K562 (cell line): Measurements from ENCODE around the gene DALRD3. TPM values are rescaled to one million over a fixed set of nuclear protein-coding genes. Genes with fewer than 3 reads are reported as not detected.
A peak's percentile ranks its signal among the peaks of the same experiment; 100 is the strongest.

Experiments used
- ASH1L ChIP-seq: fragments of 450-650 bp; IDR thresholded peaks from 2 replicates; pipeline ENCODE4 v1.6.1; 2018; ENCODE audit warnings: borderline replicate concordance, mild to moderate bottlenecking, low read depth; ENCODE audit not compliant: partially characterized antibody
- CHCHD3 ChIP-seq: fragments of 250-450 bp; sonication (Bioruptor Pico); IDR thresholded peaks from 2 replicates; pipeline ENCODE4 v2.1.2; 2022; ENCODE audit warnings: mild to moderate bottlenecking
- CHD4 ChIP-seq: fragments of 200-600 bp; sonication (generic); IDR thresholded peaks from 3 replicates; pipeline ENCODE4 v1.6.1; 2012; ENCODE audit warnings: low read depth, mild to moderate bottlenecking, mixed read lengths, low read length, inconsistent platforms; ENCODE audit not compliant: insufficient read depth, insufficient replicate concordance, poor library complexity, severe bottlenecking
- DPF2 ChIP-seq: fragments of 450-650 bp; IDR thresholded peaks from 2 replicates; pipeline ENCODE4 v1.6.1; 2016
- GABPB2 ChIP-seq: fragments of 250-450 bp; sonication (Bioruptor Pico); conservative IDR thresholded peaks from 2 replicates; pipeline ENCODE4 v1.5.1; 2021; ENCODE audit warnings: mild to moderate bottlenecking
- GTF2E2 ChIP-seq: fragments of 200-800 bp; sonication (Bioruptor generic); IDR thresholded peaks from 2 replicates; pipeline ENCODE4 v1.6.1; 2016; ENCODE audit warnings: missing genetic modification characterization, missing compliant biosample characterization
- HCFC1 ChIP-seq: IDR thresholded peaks from 2 replicates; pipeline ENCODE4 v1.6.1; 2012; ENCODE audit warnings: low read depth, low read length, improper control_type of control experiment
- MTF1 ChIP-seq: fragments of 250-450 bp; sonication (Bioruptor Pico); IDR thresholded peaks from 2 replicates; pipeline ENCODE4 v1.9.0; 2021; ENCODE audit warnings: moderate library complexity, mild to moderate bottlenecking, inconsistent platforms, borderline replicate concordance
- NCOA2 ChIP-seq, 2 experiments: fragments of 450-650 bp; IDR thresholded peaks; 2 replicates each; pipeline ENCODE4 v1.6.1; 2018; ENCODE audit warnings: mild to moderate bottlenecking in 2 of 2, moderate library complexity in 1 of 2; ENCODE audit not compliant: partially characterized antibody in 2 of 2
- PHF20 ChIP-seq: fragments of 450-650 bp; IDR thresholded peaks from 2 replicates; pipeline ENCODE4 v1.6.1; 2018; ENCODE audit not compliant: partially characterized antibody
- SMAD1 ChIP-seq: fragments of 150-350 bp; IDR thresholded peaks from 2 replicates; pipeline ENCODE4 v1.6.1; 2014; ENCODE audit warnings: low read length, low read depth; ENCODE audit not compliant: partially characterized antibody
- TEAD1 ChIP-seq, 2 experiments: fragments of 450-650 bp in 1 of 2; sonication (generic) in 1 of 2; formaldehyde crosslinking; IDR thresholded peaks; 2 replicates each; pipeline versions ENCODE4 v1.4.0 to v1.8.0; 2020 to 2022; ENCODE audit warnings: mild to moderate bottlenecking in 2 of 2, missing genetic modification reagents in 1 of 2
- TEAD4 ChIP-seq, 2 experiments: sonication (generic) in 1 of 2; formaldehyde crosslinking in 1 of 2; IDR thresholded peaks; 2 replicates each; pipeline versions ENCODE4 v1.6.1 to v1.8.0; 2012 to 2022; ENCODE audit warnings: borderline replicate concordance in 1 of 2, inconsistent platforms in 1 of 2, low read length in 1 of 2, mild to moderate bottlenecking in 1 of 2, missing genetic modification reagents in 1 of 2
- XRCC4 ChIP-seq: IDR thresholded peaks from one replicate; pipeline ENCODE4 v1.6.1; 2011; ENCODE audit not compliant: insufficient read depth, insufficient read length; ENCODE audit errors: extremely low read depth
- XRCC5 ChIP-seq: fragments of 200-400 bp; formaldehyde crosslinking; IDR thresholded peaks from 2 replicates; pipeline ENCODE4 v1.6.1; 2017; ENCODE audit warnings: low read depth, mild to moderate bottlenecking, low read length
- ZNF134 ChIP-seq: fragments of 250-450 bp; sonication (Bioruptor Pico); conservative IDR thresholded peaks from 2 replicates; pipeline ENCODE4 v1.4.0; 2020
- ZNF431 ChIP-seq: sonication (generic); formaldehyde crosslinking; IDR thresholded peaks from 2 replicates; pipeline ENCODE4 v1.8.0; 2022; ENCODE audit warnings: mild to moderate bottlenecking, missing genetic modification reagents
- ZNF76 ChIP-seq: fragments of 250-450 bp; sonication (Bioruptor Pico); IDR thresholded peaks from 2 replicates; pipeline ENCODE4 v1.4.0; 2020; ENCODE audit warnings: mild to moderate bottlenecking, moderate library complexity, borderline replicate concordance
- ZSCAN29 ChIP-seq: fragments of 450-650 bp; IDR thresholded peaks from 2 replicates; pipeline ENCODE4 v1.6.1; 2017
- ZZZ3 ChIP-seq: fragments of 450-650 bp; IDR thresholded peaks from 2 replicates; pipeline ENCODE4 v1.6.1; 2016; ENCODE audit warnings: antibody characterized with exemption, mild to moderate bottlenecking, moderate library complexity
- polyA plus RNA-seq, 8 experiments: library from polyadenylated mRNA; depleted of rRNA in 4 of 8; stranded (reverse) in 5 of 8; unstranded in 3 of 8; fragments of >200 nt; fragmentation: Nextera tagmentation in 2 of 8; fragmentation: Illumina TruSeq in 1 of 8; extraction: Ambion mirVana in 2 of 8; extraction: Trizol in 1 of 8; gene quantifications; 2 replicates each; pipeline versions ENCODE4 v1.2.1 to v1.2.3, GENCODE V29; 2011 to 2014; ENCODE audit warnings: inconsistent platforms in 1 of 8, missing spikeins in 1 of 8
- total RNA-seq, 7 experiments: library from RNA; depleted of rRNA in 6 of 7; stranded (reverse); fragments of >200 nt in 6 of 7; fragmentation: Illumina TruSeq in 2 of 7; extraction: Trizol in 2 of 7; gene quantifications; 2 replicates each; pipeline versions ENCODE4 v1.2.1 to v1.2.3, GENCODE V29; 2011 to 2021; ENCODE audit warnings: low replicate concordance in 1 of 7
- TF ChIP-seq, protein P1 (sequence below): fragments of 250-450 bp; sonication (Bioruptor Pico); IDR thresholded peaks from 2 replicates; pipeline ENCODE4 v1.9.0; 2021; ENCODE audit warnings: mild to moderate bottlenecking
- TF ChIP-seq, protein P2 (sequence below): fragments of 250-450 bp; sonication (Bioruptor Pico); IDR thresholded peaks from 2 replicates; pipeline ENCODE4 v1.5.0; 2021
- TF ChIP-seq, protein P3 (sequence below): IDR thresholded peaks from 3 replicates; pipeline ENCODE4 v1.6.1; 2011; ENCODE audit warnings: borderline replicate concordance, mild to moderate bottlenecking; ENCODE audit not compliant: insufficient read length, insufficient read depth
- TF ChIP-seq, protein P4 (sequence below): fragments of 250-450 bp; sonication (Bioruptor Pico); IDR thresholded peaks from 2 replicates; pipeline ENCODE4 v1.5.0; 2020; ENCODE audit warnings: mild to moderate bottlenecking

The DALRD3 gene
- total and polyA plus RNA-seq, 9 of the 15 experiments (the other 6 are each of a cell fraction or from before 2014, with no cell fraction given) = 6.6 to 31.3 (median 14.4) TPM

DNA sequence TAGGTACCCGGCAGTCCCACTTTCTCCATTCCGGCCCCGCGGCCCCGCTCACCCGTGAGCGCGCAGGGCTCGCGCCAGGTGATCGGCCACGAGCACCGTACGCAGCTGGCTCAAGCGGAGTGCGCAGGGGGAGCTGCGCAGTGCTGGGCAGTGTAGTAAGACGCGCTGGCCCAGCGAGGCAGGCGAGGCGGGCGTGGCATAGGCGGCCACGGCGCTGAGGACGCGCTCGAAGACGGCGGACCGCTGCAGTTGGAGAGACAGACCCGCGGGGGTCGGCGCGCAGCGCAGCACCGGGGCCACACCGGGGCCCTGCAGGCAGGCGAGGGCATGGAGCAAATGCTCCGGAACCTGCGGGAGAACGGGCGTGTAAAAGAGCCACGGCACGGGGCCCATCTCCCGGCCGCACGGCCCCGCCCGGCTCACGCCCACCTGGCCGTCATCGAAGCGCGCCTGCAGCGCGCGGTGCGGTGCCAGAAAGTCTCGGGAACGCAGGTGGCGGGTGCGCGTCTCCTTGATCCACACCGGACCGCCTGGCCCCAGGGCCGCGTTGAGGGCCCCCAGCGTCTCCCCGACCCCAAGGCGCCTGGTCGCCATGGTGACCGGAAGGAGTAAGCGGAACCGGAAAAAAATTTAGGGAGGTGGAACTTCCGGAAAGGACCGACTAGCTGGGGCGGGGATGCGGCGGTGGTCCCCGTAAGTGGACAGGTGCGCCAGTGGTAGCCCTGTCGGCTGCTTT, at the start of gene DALRD3 (continued):
- TF ChIP-seq SMAD1 = no peak
- TF ChIP-seq ZSCAN29 = no peak
- peak; percentile 59 for TF ChIP-seq HCFC1
- TF ChIP-seq NCOA2 (IDR thresholded peaks at IDR 0.05; ENCODE audit: partially characterized antibody in 2 of 2) = no peak
- no peak for TF ChIP-seq DPF2
- no peak for TF ChIP-seq ASH1L
- no peak for TF ChIP-seq XRCC5
- TF ChIP-seq ZNF134 (CRISPR knock-in tag) = no peak
- TF ChIP-seq TEAD1 (CRISPR knock-in tag; IDR thresholded peaks at IDR 0.05) = no peak
- TF ChIP-seq, protein P1, sequence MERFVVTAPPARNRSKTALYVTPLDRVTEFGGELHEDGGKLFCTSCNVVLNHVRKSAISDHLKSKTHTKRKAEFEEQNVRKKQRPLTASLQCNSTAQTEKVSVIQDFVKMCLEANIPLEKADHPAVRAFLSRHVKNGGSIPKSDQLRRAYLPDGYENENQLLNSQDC (CRISPR knock-in tag) = no peak
- TF ChIP-seq ZZZ3 = no peak
- TF ChIP-seq, protein P2, sequence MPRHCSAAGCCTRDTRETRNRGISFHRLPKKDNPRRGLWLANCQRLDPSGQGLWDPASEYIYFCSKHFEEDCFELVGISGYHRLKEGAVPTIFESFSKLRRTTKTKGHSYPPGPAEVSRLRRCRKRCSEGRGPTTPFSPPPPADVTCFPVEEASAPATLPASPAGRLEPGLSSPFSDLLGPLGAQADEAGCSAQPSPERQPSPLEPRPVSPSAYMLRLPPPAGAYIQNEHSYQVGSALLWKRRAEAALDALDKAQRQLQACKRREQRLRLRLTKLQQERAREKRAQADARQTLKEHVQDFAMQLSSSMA (CRISPR knock-in tag) = 0 out of 2 replicates have a peak, but pooled peaks have one; percentile 18
- TF ChIP-seq, protein P3, sequence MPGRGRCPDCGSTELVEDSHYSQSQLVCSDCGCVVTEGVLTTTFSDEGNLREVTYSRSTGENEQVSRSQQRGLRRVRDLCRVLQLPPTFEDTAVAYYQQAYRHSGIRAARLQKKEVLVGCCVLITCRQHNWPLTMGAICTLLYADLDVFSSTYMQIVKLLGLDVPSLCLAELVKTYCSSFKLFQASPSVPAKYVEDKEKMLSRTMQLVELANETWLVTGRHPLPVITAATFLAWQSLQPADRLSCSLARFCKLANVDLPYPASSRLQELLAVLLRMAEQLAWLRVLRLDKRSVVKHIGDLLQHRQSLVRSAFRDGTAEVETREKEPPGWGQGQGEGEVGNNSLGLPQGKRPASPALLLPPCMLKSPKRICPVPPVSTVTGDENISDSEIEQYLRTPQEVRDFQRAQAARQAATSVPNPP = no peak
- no peak for TF ChIP-seq ZNF431 (CRISPR knock-in tag)
- TF ChIP-seq, protein P4, sequence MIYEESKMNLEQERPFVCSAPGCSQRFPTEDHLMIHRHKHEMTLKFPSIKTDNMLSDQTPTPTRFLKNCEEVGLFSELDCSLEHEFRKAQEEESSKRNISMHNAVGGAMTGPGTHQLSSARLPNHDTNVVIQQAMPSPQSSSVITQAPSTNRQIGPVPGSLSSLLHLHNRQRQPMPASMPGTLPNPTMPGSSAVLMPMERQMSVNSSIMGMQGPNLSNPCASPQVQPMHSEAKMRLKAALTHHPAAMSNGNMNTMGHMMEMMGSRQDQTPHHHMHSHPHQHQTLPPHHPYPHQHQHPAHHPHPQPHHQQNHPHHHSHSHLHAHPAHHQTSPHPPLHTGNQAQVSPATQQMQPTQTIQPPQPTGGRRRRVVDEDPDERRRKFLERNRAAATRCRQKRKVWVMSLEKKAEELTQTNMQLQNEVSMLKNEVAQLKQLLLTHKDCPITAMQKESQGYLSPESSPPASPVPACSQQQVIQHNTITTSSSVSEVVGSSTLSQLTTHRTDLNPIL (CRISPR knock-in tag) = no peak
- no peak for TF ChIP-seq MTF1
- TF ChIP-seq ZNF76 (CRISPR knock-in tag) = no peak
- TF ChIP-seq PHF20 = peak; percentile 46
- no peak for TF ChIP-seq TEAD4 (IDR thresholded peaks at IDR 0.05; ENCODE audit: low read length)
- TF ChIP-seq TEAD4 (CRISPR knock-in tag; IDR thresholded peaks at IDR 0.05; ENCODE audit: borderline replicate concordance) = no peak
- no peak for TF ChIP-seq XRCC4
- TF ChIP-seq CHCHD3 (CRISPR knock-in tag) = no peak
- no peak for TF ChIP-seq CHD4
- no peak for TF ChIP-seq GTF2E2 (tag)
- no peak for TF ChIP-seq GABPB2 (CRISPR knock-in tag)
